DMS153 (cell line): ENCODE measurements around the gene FAM181A.
A peak's percentile ranks its signal among the peaks of the same experiment; 100 is the strongest.

Experiments used
- DNase-seq: peaks from one replicate; lab custom pipeline; 2025; lab: John Stamatoyannopoulos, UW

The FAM181A gene

GRCh38 chr14:93929048-93929535 is 1.9 kb downstream of the FAM181A start:
- no peak for DNase-seq

- DNase-seq = no peak
Measured at GRCh38 chr14:93929657-93930056, 2.5 kb downstream of the FAM181A start.

- no peak for DNase-seq
Measured at GRCh38 chr14:93930296-93930988, 3.3 kb downstream of the FAM181A start.

GRCh38 chr14:93930989-93931307 is 3.8 kb downstream of the FAM181A start:
- no peak for DNase-seq

- no peak for DNase-seq
Measured at GRCh38 chr14:93932642-93933041, 5.5 kb downstream of the FAM181A start.

- no peak for DNase-seq
Measured at GRCh38 chr14:93935213-93935612, 8.1 kb downstream of the FAM181A start.

GRCh38 chr14:93936245-93936644 is 9.1 kb downstream of the FAM181A start:
- no peak for DNase-seq

GRCh38 chr14:93936926-93937325 is 9.8 kb downstream of the FAM181A start:
- DNase-seq = no peak

GRCh38 chr14:93937519-93937918 is 10.4 kb downstream of the FAM181A start:
- no peak for DNase-seq

- DNase-seq = no peak
Measured at GRCh38 chr14:93938751-93939303, 11.7 kb downstream of the FAM181A start.

GRCh38 chr14:93939304-93940229 is 12.4 kb downstream of the FAM181A start:
- no peak for DNase-seq

- no peak for DNase-seq
Measured at GRCh38 chr14:93940437-93940836, 13.3 kb downstream of the FAM181A start.

GRCh38 chr14:93941293-93941910 is 14.3 kb downstream of the FAM181A start:
- DNase-seq = peak; percentile 88

- DNase-seq = no peak
Measured at GRCh38 chr14:93943052-93943451, 15.9 kb downstream of the FAM181A start.

GRCh38 chr14:93943930-93944329 is 16.8 kb downstream of the FAM181A start:
- no peak for DNase-seq

- no peak for DNase-seq
Measured at GRCh38 chr14:93944348-93945069, 17.4 kb downstream of the FAM181A start.

GRCh38 chr14:93945070-93945399 is 17.9 kb downstream of the FAM181A start:
- DNase-seq = no peak

- DNase-seq = no peak
Measured at GRCh38 chr14:93946104-93946503, 19.0 kb downstream of the FAM181A start.

GRCh38 chr14:93946541-93947090 is 19.5 kb downstream of the FAM181A start:
- no peak for DNase-seq

GRCh38 chr14:93947282-93947681 is 20.1 kb downstream of the FAM181A start:
- no peak for DNase-seq

GRCh38 chr14:93949511-93950075 is 22.4 kb downstream of the FAM181A start:
- DNase-seq = no peak
